Stimulated activated CD4-positive, alpha-beta T cell treated with anti-CD3 and anti-CD28 coated beads, TNF-alpha, amount 100 ng/mL, for 48 hours (primary cell): ENCODE data around the gene ARHGAP26.
"Not testable (repeated sequence)": the region's sequence is repeated elsewhere in the genome, so short reads cannot be mapped to it uniquely, and the experiment has no call there.

ENCODE experiments used
- DNase-seq, 3 donors: peaks; one replicate each; pipeline ENCODE4 v3.0.0-alpha.2; 2020; ENCODE audit warnings: low read depth in 3 of 3

Gene ARHGAP26

DNA sequence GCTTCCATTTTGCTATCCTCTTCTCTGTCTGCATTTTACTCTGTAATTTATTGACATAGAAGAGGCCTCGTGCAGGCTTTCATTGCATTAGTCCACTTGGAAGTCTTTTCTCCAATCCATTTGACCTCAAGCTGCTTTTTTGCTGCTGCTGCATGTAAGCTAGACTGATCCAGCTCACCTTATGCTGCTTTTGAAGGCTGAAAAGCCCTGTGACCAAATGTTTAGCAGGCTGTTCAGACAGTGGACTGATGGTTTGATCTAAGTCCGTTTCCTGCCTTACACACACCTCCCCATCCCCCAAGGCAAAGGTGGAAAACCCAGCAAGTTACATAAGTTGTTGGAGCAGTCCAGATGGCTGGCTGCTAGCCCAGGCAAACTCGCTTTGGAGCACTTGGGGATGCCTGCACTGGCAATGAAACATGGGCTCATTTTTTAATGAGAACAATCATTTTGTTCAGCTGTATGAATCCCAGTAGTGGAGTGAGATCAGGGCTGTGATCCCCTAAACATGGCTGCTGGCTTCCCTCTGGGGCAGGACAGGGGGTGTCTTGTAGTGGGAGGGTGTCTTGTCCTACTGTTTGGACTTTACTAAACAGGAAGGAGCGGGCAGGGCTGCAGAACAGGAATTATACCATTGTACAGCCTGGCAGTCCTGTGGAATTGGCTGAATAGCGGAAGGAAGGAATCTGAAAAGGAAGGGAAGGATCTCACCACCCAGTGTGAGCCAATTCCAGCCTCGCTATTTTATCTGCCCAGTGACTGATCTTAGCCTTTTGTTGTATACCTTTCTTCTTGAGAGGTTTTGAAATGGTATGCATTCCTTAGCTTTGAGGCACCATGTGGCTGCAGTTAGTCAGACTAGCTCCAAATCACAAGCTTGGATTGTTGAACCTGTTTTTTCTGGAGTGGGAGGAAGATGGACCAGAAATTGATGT is 212.0 kb downstream of the ARHGAP26 start:
- DNase-seq, result no peak

DNA sequence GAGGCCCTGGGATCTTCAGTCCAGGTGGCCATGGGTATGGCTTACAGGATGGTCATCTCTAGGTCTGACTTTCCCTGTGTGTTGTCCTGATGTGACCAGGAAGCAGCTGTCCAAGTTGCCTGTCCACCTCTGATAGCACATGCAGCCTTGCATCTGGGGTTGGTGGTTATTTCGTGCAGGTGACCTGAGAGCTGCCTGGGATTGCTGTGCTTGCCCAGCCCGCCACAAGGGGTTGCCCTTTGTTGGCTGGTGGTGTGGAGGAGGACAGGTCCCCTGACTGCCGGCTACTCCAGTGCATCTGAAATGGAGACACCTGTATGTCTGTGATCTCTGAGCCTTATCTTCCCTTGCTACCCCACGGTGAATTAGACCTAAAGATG is 212.6 kb downstream of the ARHGAP26 start:
- DNase-seq, result no peak

GRCh38 chr5:142984011-142984410 is 213.8 kb downstream of the ARHGAP26 start:
- no peak for DNase-seq

- DNase-seq, result no peak
Measured at GRCh38 chr5:142984525-142984924, 214.3 kb downstream of the ARHGAP26 start.

DNA sequence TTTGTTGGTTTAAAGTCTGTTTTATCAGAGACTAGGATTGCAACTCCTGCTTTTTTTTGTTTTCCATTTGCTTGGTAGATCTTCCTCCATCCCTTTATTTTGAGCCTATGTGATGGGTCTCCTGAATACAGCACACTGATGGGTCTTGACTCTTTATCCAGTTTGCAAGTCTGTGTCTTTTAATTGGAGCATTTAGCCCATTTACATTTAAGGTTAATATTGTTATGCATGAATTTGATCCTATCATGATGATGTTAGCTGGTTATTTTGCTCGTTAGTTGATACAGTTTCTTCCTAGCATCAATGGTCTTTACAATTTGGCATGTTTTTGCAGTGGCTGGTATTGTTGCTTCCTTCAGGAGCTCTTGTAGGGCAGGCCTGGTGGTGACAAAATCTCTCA is 219.1 kb downstream of the ARHGAP26 start:
- DNase-seq, result not testable (repeated sequence)

DNA sequence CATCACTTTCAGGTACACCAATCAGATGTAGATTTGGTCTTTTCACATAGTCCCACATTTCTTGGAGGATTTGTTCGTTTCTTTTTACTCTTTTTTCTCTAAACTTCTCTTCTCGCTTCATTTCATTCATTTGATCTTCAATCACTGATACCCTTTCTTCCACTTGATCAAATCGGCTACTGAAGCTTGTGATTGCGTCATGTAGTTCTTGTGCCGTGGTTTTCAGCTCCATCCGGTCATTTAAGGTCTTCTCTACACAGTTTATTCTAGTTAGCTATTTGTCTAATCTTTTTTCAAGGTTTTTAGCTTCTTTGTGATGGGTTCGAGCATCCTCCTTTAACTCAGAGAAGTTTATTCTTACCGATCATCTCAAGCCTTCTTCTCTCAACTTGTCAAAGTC is 219.9 kb downstream of the ARHGAP26 start:
- DNase-seq, result not testable (repeated sequence)

GRCh38 chr5:142994218-142994617 is 224.0 kb downstream of the ARHGAP26 start:
- no peak for DNase-seq

GRCh38 chr5:142995621-142996020 is 225.4 kb downstream of the ARHGAP26 start:
- not testable (repeated sequence) for DNase-seq

DNA sequence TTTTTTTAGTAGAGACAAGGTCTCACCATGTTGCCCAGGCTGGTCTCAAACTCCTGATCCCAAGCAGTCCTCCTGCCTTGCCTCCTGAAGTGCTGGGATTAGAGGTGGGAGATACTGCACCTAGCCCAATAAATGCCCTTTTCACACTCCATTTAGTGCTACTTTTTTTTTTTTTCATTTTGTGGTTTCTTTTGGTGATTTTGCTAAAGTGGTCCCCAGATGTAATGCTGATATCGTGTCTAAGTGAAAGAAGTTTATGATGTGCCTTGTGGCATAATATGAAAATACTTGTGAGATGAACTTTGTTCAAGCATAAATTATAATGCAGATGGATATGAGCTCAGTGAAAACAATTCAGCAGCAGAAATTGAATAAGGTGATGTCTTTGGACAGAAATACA is 227.4 kb downstream of the ARHGAP26 start:
- DNase-seq, result no peak

- no peak for DNase-seq
Measured at GRCh38 chr5:142998316-142999020, 228.3 kb downstream of the ARHGAP26 start.

DNA sequence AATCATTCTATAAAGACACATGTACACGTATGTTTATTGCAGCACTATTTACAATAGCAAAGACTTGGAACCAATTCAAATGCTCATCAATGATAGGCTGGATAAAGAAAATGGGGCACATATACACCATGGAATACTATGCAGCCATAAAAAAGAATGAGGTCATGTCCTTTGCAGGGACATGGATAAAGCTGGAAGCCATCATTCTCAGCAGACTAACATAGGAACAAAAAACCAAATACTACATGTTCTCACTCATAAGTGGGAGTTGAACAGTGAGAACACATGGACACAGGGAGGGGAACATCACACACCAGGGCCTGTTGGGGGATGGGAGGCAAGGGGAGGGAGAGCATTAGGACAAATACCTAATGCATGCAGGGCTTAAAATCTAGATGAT is 230.4 kb downstream of the ARHGAP26 start:
- not testable (repeated sequence) for DNase-seq

DNA sequence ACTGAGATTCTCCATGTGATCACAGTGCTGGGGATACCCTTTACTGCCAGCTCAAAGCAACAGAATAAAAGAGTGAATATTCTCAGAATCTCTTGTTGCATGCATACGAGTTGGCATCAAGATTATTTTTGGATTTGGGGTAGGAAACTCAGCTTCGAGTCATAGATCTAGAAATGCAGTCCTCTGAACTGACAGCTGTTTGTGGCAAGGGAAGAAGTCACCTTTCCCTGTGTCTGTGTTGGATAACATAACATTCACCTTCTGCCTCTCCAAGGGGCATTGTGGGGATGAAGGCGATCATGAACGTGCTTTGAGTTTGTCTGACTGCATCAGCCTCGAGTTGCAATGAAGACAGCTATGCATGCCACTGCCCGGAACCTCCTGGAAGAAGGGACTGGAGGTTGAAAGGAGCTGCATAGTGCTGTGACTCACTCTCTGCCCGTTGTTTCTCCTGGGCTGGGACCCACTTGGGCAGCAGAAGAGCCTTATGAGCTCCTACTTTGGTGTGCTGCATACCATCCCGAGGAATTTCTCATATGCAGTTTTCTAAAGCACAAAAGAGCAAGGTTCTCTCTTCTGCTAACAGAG is 231.7 kb downstream of the ARHGAP26 start:
- no peak for DNase-seq

DNA sequence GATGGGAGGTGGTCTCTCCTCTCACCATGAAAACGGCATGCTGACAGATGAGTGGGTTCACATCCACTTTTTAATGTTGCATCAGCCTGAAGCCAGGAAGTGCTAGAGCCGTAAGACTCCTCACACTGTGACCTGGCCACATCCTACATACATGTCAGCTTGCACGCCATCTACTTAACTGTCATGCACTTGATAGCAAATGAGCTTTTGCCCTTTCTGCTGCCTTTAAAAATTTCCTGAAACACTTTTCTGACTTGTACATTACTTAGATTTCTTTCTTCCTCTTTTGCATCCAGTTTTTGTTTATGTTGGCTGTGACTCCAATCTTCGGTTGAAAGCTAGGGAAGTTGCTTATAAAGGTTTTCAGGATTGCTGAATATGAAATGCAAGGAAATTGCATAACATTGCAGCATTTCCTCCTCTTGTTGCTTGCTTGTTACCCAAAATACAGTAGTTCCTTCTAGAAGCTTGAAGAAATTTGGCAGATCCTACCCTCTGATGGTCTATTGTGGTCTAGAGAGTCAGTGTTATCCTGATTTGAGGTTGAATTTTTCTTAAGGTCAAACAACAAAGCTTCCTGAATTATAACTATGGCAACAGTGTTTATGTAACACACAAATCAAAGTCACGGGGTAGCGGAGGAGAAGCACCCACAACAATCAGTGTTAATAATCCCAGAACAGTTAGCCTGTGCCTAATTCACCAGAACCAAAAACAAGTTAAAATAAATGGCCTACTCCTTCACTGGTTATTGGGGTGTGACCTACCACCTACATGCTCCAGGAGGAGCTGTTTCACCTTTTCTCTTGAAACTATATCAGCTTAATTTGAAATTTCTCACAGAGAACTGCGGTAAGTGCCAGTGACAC is 232.5 kb downstream of the ARHGAP26 start:
- peak; percentile 26 to 46 (median 40) for DNase-seq

DNA sequence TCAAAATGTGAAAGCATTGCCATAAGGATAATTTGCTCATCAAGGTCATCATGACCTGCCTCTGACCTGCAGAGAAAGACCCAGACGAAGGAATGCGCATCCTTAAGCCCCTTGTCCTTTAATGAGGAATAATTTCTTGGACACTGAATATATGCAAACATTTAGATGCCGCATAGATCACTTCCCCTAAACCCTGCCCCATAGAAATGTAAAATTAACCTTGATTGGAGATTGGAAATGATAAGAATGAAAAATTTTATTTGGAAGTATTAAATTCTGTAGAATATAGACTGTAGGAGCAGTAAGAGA is 233.1 kb downstream of the ARHGAP26 start:
- DNase-seq, result no peak

GRCh38 chr5:143004361-143005145 is 234.4 kb downstream of the ARHGAP26 start:
- no peak for DNase-seq

- DNase-seq, result no peak
Measured at GRCh38 chr5:143006501-143006900, 236.3 kb downstream of the ARHGAP26 start.

DNA sequence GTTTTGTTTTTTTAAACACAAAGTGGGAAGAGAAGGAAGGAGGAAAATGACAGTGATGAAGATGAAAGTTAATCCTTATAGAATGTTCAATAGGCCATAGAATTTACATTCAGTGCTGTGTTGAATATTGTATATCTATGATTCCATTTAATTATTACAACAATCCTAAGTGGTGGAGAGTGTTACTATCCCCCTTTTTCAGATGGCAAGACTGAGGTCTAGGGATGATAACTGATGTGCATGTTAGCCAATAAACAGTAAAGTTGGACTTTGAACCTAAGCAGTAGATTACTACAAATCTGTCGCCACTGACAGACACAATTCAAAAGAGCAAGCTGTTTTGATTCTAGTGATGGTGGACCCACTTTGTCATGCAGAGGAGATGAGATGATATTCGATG is 237.9 kb downstream of the ARHGAP26 start:
- DNase-seq, result no peak

GRCh38 chr5:143008809-143009521 is 238.8 kb downstream of the ARHGAP26 start:
- DNase-seq, result peak; percentile 63 to 74 (median 70)

- DNase-seq, result no peak
Measured at GRCh38 chr5:143010351-143010750, 240.2 kb downstream of the ARHGAP26 start.

- DNase-seq, result no peak
Measured at GRCh38 chr5:143011585-143011984, 241.4 kb downstream of the ARHGAP26 start.
